Glutamatergic neuron (in vitro differentiated cells): ENCODE data around the gene ADAR. TPM values are rescaled to one million over a fixed set of nuclear protein-coding genes. Genes with fewer than 3 reads are reported as not detected.

Source experiments
- DNase-seq: peaks from one replicate; pipeline ENCODE4 v3.0.0; 2022
- H3K27ac Mint-ChIP-seq: one replicate; pipeline ENCODE4 v1.8.0; 2020; ENCODE audit warnings: mild to moderate bottlenecking, mixed read lengths, inconsistent platforms; ENCODE audit not compliant: unreplicated experiment
- H3K27me3 Mint-ChIP-seq: one replicate; pipeline ENCODE4 v1.8.0; 2020; ENCODE audit warnings: mild to moderate bottlenecking, moderate library complexity, mixed read lengths, inconsistent platforms; ENCODE audit not compliant: unreplicated experiment
- H3K36me3 Mint-ChIP-seq: one replicate; pipeline ENCODE4 v1.8.0; 2020; ENCODE audit warnings: mild to moderate bottlenecking, mixed read lengths, inconsistent platforms; ENCODE audit not compliant: unreplicated experiment
- H3K4me1 Mint-ChIP-seq: one replicate; pipeline ENCODE4 v1.8.0; 2020; ENCODE audit warnings: mild to moderate bottlenecking, low read depth, mixed read lengths, inconsistent platforms; ENCODE audit not compliant: unreplicated experiment
- H3K4me3 Mint-ChIP-seq: one replicate; pipeline ENCODE4 v1.8.0; 2020; ENCODE audit warnings: mild to moderate bottlenecking, mixed read lengths, inconsistent platforms; ENCODE audit not compliant: unreplicated experiment
- H3K9me3 Mint-ChIP-seq: one replicate; pipeline ENCODE4 v1.8.0; 2020; ENCODE audit warnings: mild to moderate bottlenecking, moderate library complexity, mixed read lengths, inconsistent platforms; ENCODE audit not compliant: unreplicated experiment
- total RNA-seq: library from RNA; stranded (reverse); fragmentation: NEBNext Ultra II Directional; extraction: Animal tissue kit (Norgen Biotek cat#: 25700); gene quantifications from one replicate; pipeline ENCODE4 v1.2.1, GENCODE V29; 2021; ENCODE audit not compliant: unreplicated experiment
- TF ChIP-seq, protein P1 (sequence below): fragments of 200-600 bp; sonication (generic); IDR thresholded peaks from one replicate; pipeline ENCODE4 v1.5.0; 2021; ENCODE audit not compliant: partially characterized antibody, unreplicated experiment

ADAR gene
- total RNA-seq, 1 donor from 2014 or later, result 166 TPM

DNA sequence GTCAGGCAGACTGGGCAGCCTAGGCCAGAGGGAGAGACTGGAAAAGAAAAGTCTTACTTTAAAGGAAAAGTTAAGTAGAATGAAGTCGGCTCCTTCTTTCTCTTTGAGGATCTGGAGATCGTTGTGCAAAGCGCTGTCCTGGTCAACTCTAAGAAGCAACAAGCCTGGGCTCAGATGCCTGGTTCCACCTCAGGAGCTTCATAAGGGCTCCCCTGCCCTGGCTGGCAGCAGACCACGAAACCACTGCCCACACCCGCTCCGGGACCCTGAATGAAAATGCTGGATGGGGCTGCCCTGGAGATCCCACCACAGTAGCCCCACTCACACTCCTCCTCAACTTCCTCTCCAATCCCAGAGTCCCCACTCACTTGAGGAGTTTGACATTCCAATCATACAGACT lies 56.0 kb downstream of the ADAR start:
- no peaks in the 10 kb centered on the region for H3K9me3 Mint-ChIP-seq
- H3K4me3 Mint-ChIP-seq, result no peak overlapping the region
- H3K27me3 Mint-ChIP-seq, result peaks cover 6% of the 10 kb centered on the region
- H3K4me1 Mint-ChIP-seq, result peaks cover 11% of the 10 kb centered on the region
- no peak for DNase-seq
- H3K27ac Mint-ChIP-seq, result no peak overlapping the region
- TF ChIP-seq, protein P1, sequence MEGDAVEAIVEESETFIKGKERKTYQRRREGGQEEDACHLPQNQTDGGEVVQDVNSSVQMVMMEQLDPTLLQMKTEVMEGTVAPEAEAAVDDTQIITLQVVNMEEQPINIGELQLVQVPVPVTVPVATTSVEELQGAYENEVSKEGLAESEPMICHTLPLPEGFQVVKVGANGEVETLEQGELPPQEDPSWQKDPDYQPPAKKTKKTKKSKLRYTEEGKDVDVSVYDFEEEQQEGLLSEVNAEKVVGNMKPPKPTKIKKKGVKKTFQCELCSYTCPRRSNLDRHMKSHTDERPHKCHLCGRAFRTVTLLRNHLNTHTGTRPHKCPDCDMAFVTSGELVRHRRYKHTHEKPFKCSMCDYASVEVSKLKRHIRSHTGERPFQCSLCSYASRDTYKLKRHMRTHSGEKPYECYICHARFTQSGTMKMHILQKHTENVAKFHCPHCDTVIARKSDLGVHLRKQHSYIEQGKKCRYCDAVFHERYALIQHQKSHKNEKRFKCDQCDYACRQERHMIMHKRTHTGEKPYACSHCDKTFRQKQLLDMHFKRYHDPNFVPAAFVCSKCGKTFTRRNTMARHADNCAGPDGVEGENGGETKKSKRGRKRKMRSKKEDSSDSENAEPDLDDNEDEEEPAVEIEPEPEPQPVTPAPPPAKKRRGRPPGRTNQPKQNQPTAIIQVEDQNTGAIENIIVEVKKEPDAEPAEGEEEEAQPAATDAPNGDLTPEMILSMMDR, result no peak
- no peaks in the 10 kb centered on the region for H3K36me3 Mint-ChIP-seq

DNA sequence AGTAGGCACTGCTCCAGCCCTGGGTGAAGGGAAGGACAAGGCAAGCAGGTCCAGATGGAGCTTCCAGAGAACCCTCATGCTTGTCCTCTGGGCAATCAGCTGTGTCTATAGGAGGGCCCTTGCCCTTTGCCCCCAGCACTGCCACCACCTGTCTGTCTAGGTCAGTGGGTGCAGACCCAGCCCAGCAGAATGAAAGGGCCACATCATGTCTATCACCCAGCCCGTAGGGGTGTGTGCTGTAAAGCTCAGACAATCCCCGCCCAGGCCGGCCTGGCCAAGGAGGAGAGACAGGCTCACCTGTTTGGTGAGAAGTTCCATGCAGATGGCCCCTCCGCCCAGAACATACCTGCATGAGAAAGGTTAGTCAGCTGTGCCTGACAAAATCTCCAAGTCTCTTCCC lies 56.5 kb downstream of the ADAR start:
- Mint-ChIP-seq H3K9me3 (no peaks in the 10 kb centered on the region), H3K4me3 (no peak overlapping the region), H3K27ac (no peak overlapping the region), H3K27me3 (peaks cover 5% of the 10 kb centered on the region), H3K4me1 (peaks cover 8% of the 10 kb centered on the region), H3K36me3 (no peaks in the 10 kb centered on the region)
- TF ChIP-seq, protein P1, result no peak
- no peak for DNase-seq

DNA sequence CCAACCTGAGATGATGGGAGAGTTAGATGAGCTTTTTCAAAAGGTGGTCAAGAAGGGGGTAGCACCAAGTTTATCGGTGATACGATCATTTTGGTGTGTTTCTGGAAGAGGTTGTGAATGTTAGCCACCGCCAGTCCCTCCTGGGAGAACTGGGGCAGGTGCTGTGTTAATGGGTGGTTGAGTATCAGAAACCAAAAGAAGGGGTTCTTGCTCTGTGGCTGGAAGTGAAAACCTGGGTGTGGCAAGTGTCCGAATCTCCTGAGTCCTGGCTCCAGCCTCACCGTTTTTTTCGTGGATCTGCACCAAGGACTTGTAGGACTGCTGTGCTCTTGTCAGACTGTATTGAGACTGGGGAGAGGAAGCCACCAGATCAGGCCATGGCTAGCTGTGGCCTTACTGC lies 57.3 kb downstream of the ADAR start:
- no peak for DNase-seq
- Mint-ChIP-seq H3K4me3 (no peak overlapping the region), H3K27ac (no peak overlapping the region), H3K36me3 (no peaks in the 10 kb centered on the region), H3K9me3 (no peaks in the 10 kb centered on the region), H3K27me3 (peaks cover 2% of the 10 kb centered on the region), H3K4me1 (peaks cover 2% of the 10 kb centered on the region)
- TF ChIP-seq, protein P1, result no peak

DNA sequence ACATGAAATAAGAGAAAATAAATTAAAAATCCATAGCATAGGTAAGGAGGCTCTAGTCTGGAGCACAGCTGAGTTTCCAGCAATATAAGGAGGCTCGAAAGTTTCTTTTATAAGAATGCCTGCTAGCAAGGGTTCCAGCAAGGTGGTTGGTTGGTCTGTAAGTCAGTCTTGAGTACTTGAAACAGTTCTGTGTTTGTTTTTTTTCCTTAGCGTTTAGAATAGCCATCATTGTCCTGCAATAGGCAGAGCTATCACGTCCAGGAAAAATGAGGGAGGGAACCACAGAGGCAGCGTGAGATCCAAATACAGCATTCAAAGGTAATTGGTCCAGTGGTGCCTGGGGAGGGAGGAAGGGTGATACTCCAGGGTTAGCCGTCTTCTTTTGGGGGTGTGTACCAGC lies 57.9 kb downstream of the ADAR start:
- Mint-ChIP-seq H3K9me3 (no peaks in the 10 kb centered on the region), H3K27me3 (peaks cover 2% of the 10 kb centered on the region), H3K4me3 (no peak overlapping the region), H3K27ac (no peak overlapping the region), H3K4me1 (peaks cover 1% of the 10 kb centered on the region), H3K36me3 (no peaks in the 10 kb centered on the region)
- TF ChIP-seq, protein P1, result no peak
- no peak for DNase-seq

DNA sequence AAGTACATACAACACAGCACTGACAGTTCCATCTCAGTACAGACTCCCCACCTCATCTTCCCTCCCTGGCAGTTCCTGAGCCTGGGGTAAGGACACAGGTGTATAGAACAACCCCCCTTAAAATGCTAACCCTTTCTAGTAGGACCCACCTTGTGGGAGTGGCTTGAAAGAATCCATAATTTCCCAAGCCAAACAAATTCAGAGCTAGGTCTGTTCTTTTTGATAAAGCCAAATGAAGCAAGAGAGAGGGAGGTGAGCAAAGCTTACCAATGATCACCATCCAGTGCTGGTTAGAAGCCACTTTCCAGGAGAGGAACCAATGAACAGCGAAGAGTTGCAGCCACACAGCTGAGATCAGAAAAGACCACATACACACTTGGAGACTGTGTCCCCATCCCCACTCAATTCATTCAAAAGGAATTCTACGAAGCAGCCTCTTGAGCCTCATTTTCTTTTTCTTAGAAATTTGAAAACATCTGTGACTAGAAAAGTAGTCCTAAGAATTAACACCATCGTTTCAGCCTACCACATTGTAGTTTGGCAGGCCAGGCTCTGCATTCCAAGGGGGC lies 58.7 kb downstream of the ADAR start:
- peaks cover 2% of the 10 kb centered on the region for H3K27me3 Mint-ChIP-seq
- H3K36me3 Mint-ChIP-seq, result no peaks in the 10 kb centered on the region
- TF ChIP-seq, protein P1, result no peak
- DNase-seq, result no peak
- H3K9me3 Mint-ChIP-seq, result peaks cover 3% of the 10 kb centered on the region
- H3K4me1 Mint-ChIP-seq, result peaks cover 1% of the 10 kb centered on the region
- no peak overlapping the region for H3K27ac Mint-ChIP-seq
- no peak overlapping the region for H3K4me3 Mint-ChIP-seq
